Measurements from ENCODE around the gene ICAM3.

Gene ICAM3

DNA sequence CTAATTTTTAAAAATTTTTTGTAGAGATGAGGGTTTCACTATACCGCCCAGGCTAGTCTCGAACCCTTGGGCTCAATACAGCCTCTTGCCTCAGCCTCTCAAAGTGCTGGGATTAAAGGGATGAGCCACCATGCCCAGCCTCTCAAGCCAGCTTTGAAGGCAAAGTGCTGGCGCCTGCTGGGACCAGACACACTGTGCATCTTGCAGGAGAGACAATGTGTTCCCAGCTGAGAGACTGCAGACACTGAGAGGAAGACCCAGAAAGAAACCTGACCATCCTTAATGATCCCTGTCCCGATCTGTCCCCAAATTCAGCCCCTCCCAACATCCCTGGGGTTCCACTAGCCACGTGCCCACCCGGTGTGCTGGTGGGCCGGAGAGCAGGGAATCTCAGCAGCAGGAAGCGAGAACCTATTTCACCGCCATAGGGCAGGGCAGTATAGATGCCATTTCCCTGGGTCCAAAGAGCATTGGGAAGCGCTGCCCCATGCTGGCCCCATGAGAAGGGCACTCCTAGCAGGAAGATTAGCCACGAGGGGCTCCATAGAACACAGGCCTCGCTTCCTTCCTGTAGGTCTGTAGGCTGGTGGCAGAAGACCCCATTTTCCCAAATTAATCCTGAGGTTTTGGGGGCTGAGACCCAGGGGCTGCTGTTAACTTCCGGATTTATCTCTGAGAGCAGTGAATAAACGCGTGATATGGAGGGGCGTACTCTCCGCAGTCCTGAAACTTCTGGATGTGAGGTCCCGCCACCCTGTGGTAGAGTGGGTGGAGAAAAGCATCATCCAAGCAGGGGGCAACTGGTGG, 7.1 kb downstream of the ICAM3 start:
- TF ChIP-seq, protein P1, sequence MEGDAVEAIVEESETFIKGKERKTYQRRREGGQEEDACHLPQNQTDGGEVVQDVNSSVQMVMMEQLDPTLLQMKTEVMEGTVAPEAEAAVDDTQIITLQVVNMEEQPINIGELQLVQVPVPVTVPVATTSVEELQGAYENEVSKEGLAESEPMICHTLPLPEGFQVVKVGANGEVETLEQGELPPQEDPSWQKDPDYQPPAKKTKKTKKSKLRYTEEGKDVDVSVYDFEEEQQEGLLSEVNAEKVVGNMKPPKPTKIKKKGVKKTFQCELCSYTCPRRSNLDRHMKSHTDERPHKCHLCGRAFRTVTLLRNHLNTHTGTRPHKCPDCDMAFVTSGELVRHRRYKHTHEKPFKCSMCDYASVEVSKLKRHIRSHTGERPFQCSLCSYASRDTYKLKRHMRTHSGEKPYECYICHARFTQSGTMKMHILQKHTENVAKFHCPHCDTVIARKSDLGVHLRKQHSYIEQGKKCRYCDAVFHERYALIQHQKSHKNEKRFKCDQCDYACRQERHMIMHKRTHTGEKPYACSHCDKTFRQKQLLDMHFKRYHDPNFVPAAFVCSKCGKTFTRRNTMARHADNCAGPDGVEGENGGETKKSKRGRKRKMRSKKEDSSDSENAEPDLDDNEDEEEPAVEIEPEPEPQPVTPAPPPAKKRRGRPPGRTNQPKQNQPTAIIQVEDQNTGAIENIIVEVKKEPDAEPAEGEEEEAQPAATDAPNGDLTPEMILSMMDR (IDR thresholded peaks at IDR 0.05; ENCODE audit: extremely low read depth, missing control alignments), result no peak
- DNase-seq (ENCODE audit: low spot score), result no peak

DNA sequence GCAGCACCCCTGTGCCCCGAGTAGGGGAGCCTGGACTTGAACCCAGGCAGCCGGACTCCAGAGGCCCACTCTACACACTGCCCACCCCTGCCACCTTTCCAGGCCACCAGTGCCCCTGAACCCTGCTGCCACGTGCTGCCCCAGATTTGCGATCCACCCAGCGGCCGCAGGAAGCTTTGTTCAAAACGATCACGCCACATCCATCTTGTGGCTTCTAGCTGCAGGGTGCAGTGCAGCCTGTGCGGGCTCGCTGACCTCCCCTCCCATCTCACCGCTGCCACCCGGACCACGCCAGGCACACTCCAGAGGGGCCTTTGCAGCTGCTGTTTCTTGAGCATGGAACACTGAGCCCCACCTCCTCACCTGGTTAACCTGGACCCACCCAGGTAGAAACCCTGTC, 9.9 kb downstream of the ICAM3 start:
- DNase-seq (ENCODE audit: low spot score), result no peak
- TF ChIP-seq, protein P1 (IDR thresholded peaks at IDR 0.05; ENCODE audit: extremely low read depth, missing control alignments), result no peak

DNA sequence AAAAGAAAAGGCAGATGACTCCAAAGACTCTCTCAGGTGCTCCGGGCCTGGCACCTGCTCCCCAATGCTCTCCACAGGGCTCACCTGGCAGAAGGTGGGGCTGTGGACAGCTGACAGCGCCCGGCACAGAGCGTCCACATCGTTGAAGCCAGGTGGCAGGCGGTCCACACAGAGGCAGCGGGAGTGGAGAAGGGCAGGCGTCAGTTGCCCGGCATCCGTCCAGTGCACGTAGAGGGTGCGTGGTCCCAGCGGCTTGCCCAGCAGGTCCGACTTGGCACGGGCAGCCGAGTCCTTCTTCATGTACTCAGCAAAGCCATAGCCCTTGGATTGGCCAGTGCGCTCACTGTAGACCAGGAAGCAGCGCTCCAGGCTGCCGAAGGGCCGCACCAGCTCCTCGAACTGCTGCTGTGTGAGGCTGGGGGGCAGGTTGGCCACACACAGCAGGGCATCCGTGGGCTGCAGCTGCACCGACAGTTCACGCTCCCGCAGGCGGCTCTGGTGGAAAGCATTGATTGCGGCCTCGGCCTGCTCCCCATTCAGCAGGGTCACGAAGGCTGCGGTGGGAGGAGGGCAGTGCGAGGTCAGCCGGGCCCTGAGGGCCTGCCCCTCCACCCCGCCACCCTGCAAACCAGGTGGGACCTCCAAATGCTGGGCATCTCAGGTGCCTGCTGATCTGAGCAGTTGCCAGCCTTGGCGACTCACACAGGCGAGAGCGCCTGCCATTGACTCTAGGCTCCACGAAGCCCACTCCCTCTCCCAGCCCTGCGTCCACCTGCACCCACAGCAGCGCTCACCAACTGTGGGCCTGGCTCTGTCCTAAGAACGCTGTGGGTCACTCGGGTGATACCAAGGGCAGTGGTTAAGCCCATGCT, 10.6 kb downstream of the ICAM3 start:
- TF ChIP-seq, protein P1 (IDR thresholded peaks at IDR 0.05; ENCODE audit: extremely low read depth, missing control alignments), result no peak
- DNase-seq (ENCODE audit: low spot score), result no peak

DNA sequence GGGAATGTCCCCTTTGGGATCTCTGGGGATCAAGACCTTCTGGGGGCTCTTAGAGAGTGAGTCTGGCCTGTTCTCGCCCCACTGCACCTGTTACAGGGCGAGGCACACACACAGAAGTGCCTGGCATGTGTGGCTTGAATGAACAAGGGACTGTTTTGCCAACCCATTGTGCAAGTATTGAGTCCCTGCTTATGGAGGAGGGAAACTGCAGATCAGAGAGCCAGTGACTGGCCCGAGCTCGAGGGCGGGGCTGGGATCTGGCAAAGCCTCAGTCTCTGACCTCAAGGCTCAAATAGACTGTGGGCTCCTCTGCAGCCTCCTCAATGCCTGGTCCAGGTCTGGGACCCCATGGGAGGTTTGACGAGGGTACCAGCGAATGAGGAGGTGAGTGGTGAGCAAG, 11.6 kb downstream of the ICAM3 start:
- TF ChIP-seq, protein P1 (IDR thresholded peaks at IDR 0.05; ENCODE audit: extremely low read depth, missing control alignments), result no peak

DNA sequence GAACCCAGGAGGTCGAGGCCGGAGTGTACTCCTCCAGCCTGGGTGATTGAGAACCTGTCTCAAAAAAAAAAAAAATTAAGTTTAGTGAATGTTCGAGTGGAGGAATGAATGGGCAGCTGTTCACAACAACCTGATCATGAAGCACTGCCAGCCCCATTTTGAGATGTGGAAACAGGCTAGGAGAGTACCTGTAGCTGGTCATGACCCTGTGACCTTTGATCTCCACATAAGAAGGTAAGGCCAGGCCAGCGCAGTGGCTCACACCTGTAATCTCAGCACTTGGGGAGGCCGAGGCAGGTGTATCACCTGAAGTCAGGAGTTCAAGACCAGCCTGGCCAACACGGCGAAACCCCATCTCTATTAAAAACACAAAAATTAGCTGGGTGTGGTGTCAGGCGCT, 13.7 kb downstream of the ICAM3 start:
- DNase-seq (ENCODE audit: low spot score), result no peak
- TF ChIP-seq, protein P1 (IDR thresholded peaks at IDR 0.05; ENCODE audit: extremely low read depth, missing control alignments), result no peak

More for the DNA sequence above, 11.6 kb downstream of the ICAM3 start:
- DNase-seq (ENCODE audit: low spot score), result no peak

DNA sequence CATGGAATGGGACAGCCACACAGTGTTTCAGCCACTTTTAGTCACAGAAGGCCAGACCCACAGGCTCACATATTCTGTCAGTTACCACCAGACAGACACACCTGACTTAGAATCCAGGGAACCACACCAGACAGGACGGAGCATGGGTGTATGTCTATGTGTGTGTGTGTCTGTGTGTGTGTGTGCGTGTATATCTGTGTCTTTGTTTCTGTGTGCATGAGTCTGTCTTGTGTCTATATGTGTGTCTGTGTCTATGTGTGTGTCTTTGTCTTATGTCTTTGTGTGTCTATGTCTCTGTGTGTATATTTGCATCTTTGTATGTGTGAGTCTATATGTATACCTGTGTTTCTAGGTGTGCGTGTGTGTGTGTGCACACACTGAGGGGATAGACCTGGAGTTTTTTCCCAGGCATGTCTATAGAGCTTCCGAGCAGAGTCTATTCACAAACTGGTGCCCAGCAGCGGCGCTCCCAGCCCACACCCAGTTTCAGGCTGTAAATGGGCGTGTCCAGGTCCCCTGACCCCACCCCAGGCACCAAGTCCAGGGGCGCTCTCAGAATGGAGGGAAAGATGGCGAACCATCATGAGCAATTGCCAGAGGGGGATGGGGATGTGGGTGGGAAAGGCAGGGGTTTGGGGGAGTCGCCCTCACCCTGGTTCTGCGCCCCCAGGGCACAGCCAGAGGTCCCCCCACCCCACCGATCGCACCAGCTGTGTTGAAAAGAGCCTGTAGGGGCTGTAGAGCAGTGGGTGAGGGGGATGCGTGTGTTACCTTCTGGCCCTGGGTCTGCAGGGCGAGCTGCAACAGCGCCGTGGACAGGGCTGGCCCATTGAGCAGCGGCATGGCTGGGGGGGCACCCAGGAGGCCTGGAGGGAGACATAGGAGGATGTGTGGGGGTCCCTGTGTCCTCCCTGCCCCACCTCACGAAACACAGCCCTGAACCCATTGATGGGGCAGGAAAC, 17.3 kb downstream of the ICAM3 start:
- no peak for DNase-seq (ENCODE audit: low spot score)
- TF ChIP-seq, protein P1 (IDR thresholded peaks at IDR 0.05; ENCODE audit: extremely low read depth, missing control alignments), result no peak
